Spleen (tissue), 11 donors: ENCODE data around the gene PLAC9. TPM values are rescaled to one million over a fixed set of nuclear protein-coding genes. Genes with fewer than 3 reads are reported as not detected.
A peak's percentile ranks its signal among the peaks of the same experiment; 100 is the strongest.

Source experiments
- DNase-seq: peaks from one replicate; pipeline ENCODE4 v3.0.0-alpha.2; 2020
- H3K27ac ChIP-seq, 8 donors: fragments of 200-600 bp; sonication (generic) in 7 of 8; 1 replicate in 4 of 8; 2 replicates in 4 of 8; pipeline versions ENCODE4 v1.5.0 to v1.8.0; 2016 to 2021; ENCODE audit warnings: inconsistent platforms in 4 of 8, mild to moderate bottlenecking in 4 of 8, moderate library complexity in 1 of 8
- H3K27me3 ChIP-seq, 7 donors: fragments of 200-600 bp; sonication (generic) in 6 of 7; replicated peaks in 1 of 7; 1 replicate in 4 of 7; 2 replicates in 3 of 7; pipeline versions ENCODE4 v1.5.0 to v1.8.0; 2016 to 2021; ENCODE audit warnings: inconsistent platforms in 3 of 7, mild to moderate bottlenecking in 1 of 7
- H3K36me3 ChIP-seq, 6 donors: fragments of 200-600 bp; sonication (generic) in 5 of 6; 1 replicate in 4 of 6; 2 replicates in 2 of 6; pipeline versions ENCODE4 v1.5.0 to v1.8.0; 2016 to 2021; ENCODE audit warnings: inconsistent platforms in 2 of 6
- H3K4me1 ChIP-seq, 6 donors: fragments of 200-600 bp; sonication (generic) in 5 of 6; 1 replicate in 3 of 6; 2 replicates in 3 of 6; pipeline versions ENCODE4 v1.5.0 to v1.8.0; 2016 to 2021; ENCODE audit warnings: inconsistent platforms in 3 of 6
- H3K4me3 ChIP-seq, 8 donors: fragments of 200-600 bp; sonication (generic) in 7 of 8; 1 replicate in 4 of 8; 2 replicates in 4 of 8; pipeline versions ENCODE4 v1.5.0 to v1.8.0; 2016 to 2021; ENCODE audit warnings: inconsistent platforms in 4 of 8, mild to moderate bottlenecking in 4 of 8, moderate library complexity in 2 of 8
- H3K9me3 ChIP-seq, 8 donors: fragments of 200-600 bp; sonication (generic) in 7 of 8; 1 replicate in 4 of 8; 2 replicates in 4 of 8; pipeline versions ENCODE4 v1.5.0 to v1.8.0; 2016 to 2021; ENCODE audit warnings: inconsistent platforms in 4 of 8
- POLR2A ChIP-seq, 3 donors: fragments of 450-650 bp; IDR thresholded peaks; one replicate each; pipeline ENCODE4 v1.5.1; 2017; ENCODE audit warnings: antibody characterized with exemption in 3 of 3, mild to moderate bottlenecking in 1 of 3
- POLR2AphosphoS5 ChIP-seq, 3 donors: sonication (generic); formaldehyde crosslinking; IDR thresholded peaks; one replicate each; pipeline ENCODE4 v1.5.1; 2017; ENCODE audit warnings: antibody characterized with exemption in 3 of 3
- WGBS, 5 donors: extraction: QIAGEN DNeasy Blood & Tissue Kit in 3 of 5; methylation state at CpG; one replicate each; pipeline versions ENCODE4 v1.1.5 to v1.1.7; 2013 to 2018; 5-methylcytosine and 5-hydroxymethylcytosine counted together
- intact Hi-C: fragments of 100-400 bp; cut with DNase I; formaldehyde crosslinking; loops from one replicate; pipeline ENCODE4 v1.15.0; 2023; ENCODE audit warnings: low total_unique reads
- polyA plus RNA-seq, 3 donors: library from polyadenylated mRNA; stranded (reverse); fragments of 200-250 nt; gene quantifications; one replicate each; pipeline ENCODE4 v1.2.1, GENCODE V29; 2013
- total RNA-seq, 7 donors: library from RNA; depleted of rRNA in 3 of 7; stranded (reverse); fragments of >200 nt in 3 of 7; fragmentation: NEBNext Ultra II Directional in 4 of 7; extraction: Animal tissue kit (Norgen Biotek cat#: 25700) in 4 of 7; gene quantifications; one replicate each; pipeline versions ENCODE4 v1.1.0 to v1.2.1, GENCODE V29; 2016 to 2021
- TF ChIP-seq, protein P1 (sequence below), 11 experiments: fragments of 200-600 bp in 7 of 11; fragments of 450-650 bp in 4 of 11; sonication (generic) in 4 of 11; IDR thresholded peaks in 8 of 11; conservative IDR thresholded peaks in 3 of 11; 1 replicate in 7 of 11; 2 replicates in 4 of 11; pipeline versions ENCODE4 v1.4.0 to v1.8.0; 2016 to 2021; ENCODE audit warnings: antibody characterized with exemption in 11 of 11, inconsistent platforms in 4 of 11, mild to moderate bottlenecking in 1 of 11
- donor health status: healthy with polysubstance abuse.
- donor health status: DM: no; HTN: no; CAD: no; lungs with moderate emphysema.
- donor health status: DM: no; HTN: no; CAD: no.
- donor health status: Bipolar disorder and iron deficiency.
- donor health status: healthy.
- donor health status: DM: no; HTN: no; CAD: no.
- donor health status: DM: yes; HTN: yes; CAD: no.

PLAC9 gene
- total and polyA plus RNA-seq, 10 donors = 1.0 to 8.0 (median 3.5) TPM; not detected in 1

DNA sequence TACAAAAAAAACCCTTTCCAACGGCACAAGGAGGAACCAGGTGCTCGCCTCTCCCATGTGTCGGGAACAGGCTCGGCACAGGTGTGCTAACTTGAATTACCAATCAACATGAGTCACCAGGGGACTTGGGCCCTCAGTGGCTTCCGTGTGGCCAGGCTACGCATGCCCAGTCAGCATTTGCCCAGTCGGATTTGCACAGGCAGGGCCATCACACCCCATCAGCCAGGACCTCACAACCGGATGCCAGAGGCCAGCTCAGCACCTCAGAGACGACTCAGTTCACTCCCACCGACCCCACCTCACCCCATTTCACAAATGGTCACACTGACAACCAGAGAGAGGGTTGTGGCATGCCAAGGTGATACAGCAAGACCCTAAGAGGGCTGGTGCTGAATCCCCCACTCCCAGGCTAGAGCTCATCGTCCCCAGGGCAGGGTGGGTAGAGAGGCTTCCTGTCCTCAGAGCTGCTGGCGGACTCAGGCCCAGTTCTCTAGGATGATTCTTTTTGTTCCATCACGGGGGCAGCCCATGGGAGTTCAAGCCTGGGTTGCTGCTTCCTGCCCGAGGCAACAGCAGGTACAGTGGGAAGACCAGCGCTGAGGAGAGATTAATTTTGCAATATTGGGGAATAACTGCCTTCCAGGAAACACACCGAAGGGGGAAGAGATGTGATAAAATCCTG, 59.2 kb downstream of the PLAC9 start:
- Histone ChIP-seq H3K27ac (peak overlapping the region; percentile 2 to 99 (median 46)), H3K27me3 (no peaks in the 10 kb centered on the region), H3K4me1 (peaks cover 37 to 100% (median 91%) of the 10 kb centered on the region in 6 donors), H3K4me3 (peak overlapping the region in 1 of 8 donors; percentile 0), H3K36me3 (peaks cover 0 to 13% (median 4%) of the 10 kb centered on the region in 6 donors), H3K9me3 (peaks cover 0 to 5% (median 0%) of the 10 kb centered on the region in 8 donors)
- TF ChIP-seq POLR2A (IDR thresholded peaks at IDR 0.05) = no peak
- peak in 2 of 3 donors; percentile 32 to 44 for TF ChIP-seq POLR2AphosphoS5 (IDR thresholded peaks at IDR 0.05)
- no peak for DNase-seq
- intact Hi-C loops = no loop called here
- 58 to 70% (median 64%) methylated on average over 14 to 16 of the region's 16 CpGs for WGBS, 5 donors

DNA sequence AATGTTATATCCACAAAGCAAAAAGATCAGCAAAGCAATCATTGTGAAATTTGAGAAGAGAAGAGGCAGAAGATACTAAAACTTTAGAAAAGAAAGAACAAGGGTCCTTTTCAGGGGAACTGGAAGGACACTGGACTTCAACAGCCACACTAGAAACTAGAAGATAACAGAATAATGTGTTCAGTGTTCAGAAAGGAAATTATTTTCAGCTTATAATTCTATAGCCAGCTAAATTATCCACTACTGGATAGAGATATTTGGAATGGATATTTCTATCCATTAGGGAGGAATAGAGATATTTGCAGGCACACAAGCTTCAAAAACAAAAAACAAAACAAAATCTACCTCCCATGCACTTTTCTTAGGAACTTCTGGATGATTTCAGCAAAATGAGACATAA, 60.0 kb downstream of the PLAC9 start:
- DNase-seq = no peak

DNA sequence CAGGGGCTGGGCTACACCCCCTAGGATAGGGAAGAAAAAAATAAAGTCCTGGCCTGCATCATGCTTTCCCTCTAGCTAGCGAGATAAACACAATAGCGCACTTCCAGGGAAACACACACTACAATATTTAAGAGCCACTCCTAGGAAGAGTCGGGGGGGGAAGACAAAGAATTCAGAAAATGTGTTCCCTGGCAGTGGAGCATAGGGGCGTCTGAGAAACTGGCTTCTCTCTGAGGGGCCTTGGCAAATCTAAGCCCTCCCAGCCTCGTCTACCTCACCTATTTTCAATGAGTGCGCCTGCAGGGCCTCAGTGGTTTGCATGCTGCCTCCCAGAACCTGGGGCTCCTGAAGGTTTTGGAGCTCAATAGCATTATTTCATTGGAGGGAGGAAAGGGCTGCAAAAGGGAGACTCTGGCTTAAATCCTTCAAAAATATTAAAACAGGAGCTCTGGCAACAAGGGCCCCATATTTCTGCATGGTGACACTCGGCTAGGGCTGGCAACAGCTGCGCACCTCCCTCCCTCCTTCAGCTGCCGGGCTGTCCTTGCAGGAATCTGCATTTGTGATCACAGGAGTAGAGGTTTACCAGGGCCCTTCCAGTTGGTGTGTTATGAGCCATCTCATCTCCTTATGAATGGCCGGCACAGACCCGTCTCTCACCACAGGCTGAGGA, 62.0 kb downstream of the PLAC9 start:
- Histone ChIP-seq H3K36me3 (peaks cover 0 to 13% (median 4%) of the 10 kb centered on the region in 6 donors), H3K9me3 (peaks cover 0 to 5% (median 0%) of the 10 kb centered on the region in 8 donors), H3K27me3 (no peaks in the 10 kb centered on the region), H3K27ac (peak overlapping the region in 5 of 8 donors; percentile 47 to 99 (median 76)), H3K4me3 (no peak overlapping the region), H3K4me1 (peaks cover 30 to 100% (median 92%) of the 10 kb centered on the region in 6 donors)
- intact Hi-C loops = no loop called here
- 74 to 89% (median 85%) methylated on average over 9 to 11 of the region's 11 CpGs for WGBS, 5 donors
- peak; percentile 73 for DNase-seq
- TF ChIP-seq POLR2AphosphoS5 (IDR thresholded peaks at IDR 0.05) (no peak), POLR2A (IDR thresholded peaks at IDR 0.05) (no peak)

More for the DNA sequence above, 60.0 kb downstream of the PLAC9 start:
- Histone ChIP-seq H3K9me3 (peaks cover 0 to 5% (median 0%) of the 10 kb centered on the region in 8 donors), H3K4me3 (no peak overlapping the region), H3K4me1 (peaks cover 34 to 100% (median 92%) of the 10 kb centered on the region in 6 donors), H3K27me3 (no peaks in the 10 kb centered on the region), H3K36me3 (peaks cover 0 to 13% (median 4%) of the 10 kb centered on the region in 6 donors), H3K27ac (peak overlapping the region in 5 of 8 donors; percentile 30 to 99 (median 61))
- TF ChIP-seq POLR2A (IDR thresholded peaks at IDR 0.05) (no peak), POLR2AphosphoS5 (IDR thresholded peaks at IDR 0.05) (no peak)
- TF ChIP-seq, protein P1, sequence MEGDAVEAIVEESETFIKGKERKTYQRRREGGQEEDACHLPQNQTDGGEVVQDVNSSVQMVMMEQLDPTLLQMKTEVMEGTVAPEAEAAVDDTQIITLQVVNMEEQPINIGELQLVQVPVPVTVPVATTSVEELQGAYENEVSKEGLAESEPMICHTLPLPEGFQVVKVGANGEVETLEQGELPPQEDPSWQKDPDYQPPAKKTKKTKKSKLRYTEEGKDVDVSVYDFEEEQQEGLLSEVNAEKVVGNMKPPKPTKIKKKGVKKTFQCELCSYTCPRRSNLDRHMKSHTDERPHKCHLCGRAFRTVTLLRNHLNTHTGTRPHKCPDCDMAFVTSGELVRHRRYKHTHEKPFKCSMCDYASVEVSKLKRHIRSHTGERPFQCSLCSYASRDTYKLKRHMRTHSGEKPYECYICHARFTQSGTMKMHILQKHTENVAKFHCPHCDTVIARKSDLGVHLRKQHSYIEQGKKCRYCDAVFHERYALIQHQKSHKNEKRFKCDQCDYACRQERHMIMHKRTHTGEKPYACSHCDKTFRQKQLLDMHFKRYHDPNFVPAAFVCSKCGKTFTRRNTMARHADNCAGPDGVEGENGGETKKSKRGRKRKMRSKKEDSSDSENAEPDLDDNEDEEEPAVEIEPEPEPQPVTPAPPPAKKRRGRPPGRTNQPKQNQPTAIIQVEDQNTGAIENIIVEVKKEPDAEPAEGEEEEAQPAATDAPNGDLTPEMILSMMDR (IDR thresholded peaks at IDR 0.05 in 8 of 11, conservative IDR thresholded peaks at IDR 0.05 in 3 of 11) = no peak
- intact Hi-C loops = no loop called here

Other genes with a start within 250 kb of the PLAC9 start
- gene SFTPD, start 183.6 kb upstream of the PLAC9 start, total RNA-seq = not detected
- gene SFTPD, start 183.6 kb upstream of the PLAC9 start, polyA plus RNA-seq = under 1 TPM; 0.15 to 0.33 (median 0.19) TPM
- gene TMEM254, start 54.1 kb upstream of the PLAC9 start, total RNA-seq = 10 to 100 TPM in 5 of 7 donors, 1 to 10 TPM in 2; 8.9 to 14.8 (median 11.3) TPM
- gene TMEM254, start 54.1 kb upstream of the PLAC9 start, polyA plus RNA-seq = 10 to 100 TPM in 1 of 3 donors, 1 to 10 TPM in 2; 6.9 to 10.2 (median 9.6) TPM
- 100 to 1,000 TPM; 102 to 201 (median 157) TPM for gene ANXA11, start 72.8 kb downstream of the PLAC9 start, total RNA-seq
- gene ANXA11, start 72.8 kb downstream of the PLAC9 start, polyA plus RNA-seq = 100 to 1,000 TPM in 2 of 3 donors, 10 to 100 TPM in 1; 89.9 to 143 (median 117) TPM
- under 1 TPM in 1 of 7 donors, not detected in 6; 0.76 TPM for gene MAT1A, start 156.9 kb downstream of the PLAC9 start, total RNA-seq
- gene MAT1A, start 156.9 kb downstream of the PLAC9 start, polyA plus RNA-seq = under 1 TPM in 1 of 3 donors, not detected in 2; 0.05 TPM
- gene DYDC1, start 224.0 kb downstream of the PLAC9 start, total RNA-seq = not detected
- not detected for gene DYDC1, start 224.0 kb downstream of the PLAC9 start, polyA plus RNA-seq
- not detected for gene DYDC2, start 224.1 kb downstream of the PLAC9 start, total RNA-seq
- gene DYDC2, start 224.1 kb downstream of the PLAC9 start, polyA plus RNA-seq = not detected